Central memory CD8-positive, alpha-beta T cell (primary cell): ENCODE results near the gene SH3TC2.

ENCODE experiments used
- ATAC-seq: fragments of 150-1000 bp; cut with Tn5 transposase; replicated peaks from 2 replicates; pipeline ENCODE4 v1.10.0; 2022; ENCODE audit warnings: mild to moderate bottlenecking, moderate FRiP score, moderate number of reproducible peaks; ENCODE audit not compliant: poor library complexity, severe bottlenecking; ENCODE audit errors: extremely low read depth
- DNase-seq, 2 donors: peaks; one replicate each; pipeline ENCODE4 v3.0.0; 2021; ENCODE audit warnings: low spot score in 2 of 2
- H3K27ac Mint-ChIP-seq: one replicate; pipeline ENCODE4 v1.8.0; 2022; ENCODE audit warnings: low read depth, mild to moderate bottlenecking, moderate library complexity, mixed read lengths
- H3K27me3 Mint-ChIP-seq: one replicate; pipeline ENCODE4 v1.8.0; 2022; ENCODE audit warnings: mixed read lengths
- H3K36me3 Mint-ChIP-seq: one replicate; pipeline ENCODE4 v1.8.0; 2022; ENCODE audit warnings: mild to moderate bottlenecking, moderate library complexity, mixed read lengths; ENCODE audit not compliant: insufficient read depth
- H3K4me1 Mint-ChIP-seq: one replicate; pipeline ENCODE4 v1.8.0; 2022; ENCODE audit warnings: mixed read lengths
- H3K4me3 Mint-ChIP-seq: one replicate; pipeline ENCODE4 v1.8.0; 2022; ENCODE audit warnings: mild to moderate bottlenecking, moderate library complexity, mixed read lengths
- H3K9me3 Mint-ChIP-seq: one replicate; pipeline ENCODE4 v1.8.0; 2022; ENCODE audit warnings: mixed read lengths

Gene SH3TC2

GRCh38 chr5:148988328-148988727, 74.5 kb downstream of the SH3TC2 start:
- peaks cover 9% of the 10 kb centered on the region for H3K27me3 Mint-ChIP-seq
- no peak for ATAC-seq
- H3K27ac Mint-ChIP-seq, result no peak overlapping the region
- no peak overlapping the region for H3K4me3 Mint-ChIP-seq
- H3K9me3 Mint-ChIP-seq, result no peaks in the 10 kb centered on the region
- peaks cover 2% of the 10 kb centered on the region for H3K36me3 Mint-ChIP-seq
- DNase-seq, result no peak
- no peaks in the 10 kb centered on the region for H3K4me1 Mint-ChIP-seq

GRCh38 chr5:148986636-148987035, 76.2 kb downstream of the SH3TC2 start:
- Mint-ChIP-seq H3K9me3 (no peaks in the 10 kb centered on the region), H3K4me1 (no peaks in the 10 kb centered on the region), H3K27me3 (peaks cover 9% of the 10 kb centered on the region), H3K27ac (no peak overlapping the region), H3K4me3 (no peak overlapping the region), H3K36me3 (peaks cover 4% of the 10 kb centered on the region)
- ATAC-seq, result no peak
- DNase-seq, result no peak

- Mint-ChIP-seq H3K36me3 (peaks cover 4% of the 10 kb centered on the region), H3K27ac (no peak overlapping the region), H3K4me3 (no peak overlapping the region), H3K27me3 (peaks cover 9% of the 10 kb centered on the region), H3K9me3 (no peaks in the 10 kb centered on the region), H3K4me1 (no peaks in the 10 kb centered on the region)
- DNase-seq (no peak), ATAC-seq (no peak)
These were observed 78.5 kb downstream of the SH3TC2 start for GRCh38 chr5:148984345-148984744.

GRCh38 chr5:148981353-148981752, 81.5 kb downstream of the SH3TC2 start:
- DNase-seq (no peak), ATAC-seq (no peak)
- no peak overlapping the region for H3K27ac Mint-ChIP-seq
- no peaks in the 10 kb centered on the region for H3K4me1 Mint-ChIP-seq
- H3K4me3 Mint-ChIP-seq, result no peak overlapping the region
- no peaks in the 10 kb centered on the region for H3K9me3 Mint-ChIP-seq
- peaks cover 1% of the 10 kb centered on the region for H3K36me3 Mint-ChIP-seq
- H3K27me3 Mint-ChIP-seq, result peaks cover 20% of the 10 kb centered on the region

DNA sequence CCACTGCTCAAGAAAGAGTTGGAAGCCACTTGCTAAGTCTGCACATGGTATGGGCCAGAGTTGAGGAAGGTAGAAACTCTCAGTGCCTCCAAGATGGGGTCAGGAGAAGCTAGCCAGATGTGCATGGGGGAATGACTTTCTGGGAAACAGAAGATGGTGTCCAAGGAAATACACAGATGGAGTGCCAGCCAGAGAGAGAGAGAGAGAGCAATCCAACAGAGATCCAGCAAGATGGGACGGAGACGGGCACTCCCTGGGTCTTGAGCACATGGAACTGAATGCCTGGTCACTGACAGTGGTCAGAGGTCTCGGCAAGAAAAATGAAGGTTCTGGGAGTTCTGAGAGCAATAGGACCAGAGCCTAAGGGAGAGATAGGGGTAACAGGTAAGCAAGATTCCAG, 82.1 kb downstream of the SH3TC2 start:
- Mint-ChIP-seq H3K4me1 (no peaks in the 10 kb centered on the region), H3K27ac (no peak overlapping the region), H3K27me3 (peaks cover 20% of the 10 kb centered on the region), H3K36me3 (peaks cover 1% of the 10 kb centered on the region), H3K4me3 (no peak overlapping the region), H3K9me3 (no peaks in the 10 kb centered on the region)
- ATAC-seq, result no peak
- DNase-seq, result no peak

GRCh38 chr5:148979083-148979723, 83.7 kb downstream of the SH3TC2 start:
- Mint-ChIP-seq H3K27me3 (peaks cover 16% of the 10 kb centered on the region), H3K4me3 (no peak overlapping the region), H3K9me3 (no peaks in the 10 kb centered on the region), H3K36me3 (peaks cover 1% of the 10 kb centered on the region), H3K27ac (no peak overlapping the region), H3K4me1 (no peaks in the 10 kb centered on the region)
- DNase-seq, result no peak
- ATAC-seq, result no peak

- H3K4me3 Mint-ChIP-seq, result no peak overlapping the region
- no peaks in the 10 kb centered on the region for H3K4me1 Mint-ChIP-seq
- peaks cover 1% of the 10 kb centered on the region for H3K36me3 Mint-ChIP-seq
- DNase-seq (no peak), ATAC-seq (no peak)
- H3K9me3 Mint-ChIP-seq, result no peaks in the 10 kb centered on the region
- no peak overlapping the region for H3K27ac Mint-ChIP-seq
- peaks cover 22% of the 10 kb centered on the region for H3K27me3 Mint-ChIP-seq
These were observed 84.3 kb downstream of the SH3TC2 start for GRCh38 chr5:148978370-148979082.

- DNase-seq (no peak), ATAC-seq (no peak)
- Mint-ChIP-seq H3K4me3 (no peak overlapping the region), H3K4me1 (no peaks in the 10 kb centered on the region), H3K36me3 (no peaks in the 10 kb centered on the region), H3K27ac (no peak overlapping the region), H3K27me3 (peaks cover 34% of the 10 kb centered on the region), H3K9me3 (no peaks in the 10 kb centered on the region)
These were observed 86.1 kb downstream of the SH3TC2 start for GRCh38 chr5:148976569-148977381.

DNA sequence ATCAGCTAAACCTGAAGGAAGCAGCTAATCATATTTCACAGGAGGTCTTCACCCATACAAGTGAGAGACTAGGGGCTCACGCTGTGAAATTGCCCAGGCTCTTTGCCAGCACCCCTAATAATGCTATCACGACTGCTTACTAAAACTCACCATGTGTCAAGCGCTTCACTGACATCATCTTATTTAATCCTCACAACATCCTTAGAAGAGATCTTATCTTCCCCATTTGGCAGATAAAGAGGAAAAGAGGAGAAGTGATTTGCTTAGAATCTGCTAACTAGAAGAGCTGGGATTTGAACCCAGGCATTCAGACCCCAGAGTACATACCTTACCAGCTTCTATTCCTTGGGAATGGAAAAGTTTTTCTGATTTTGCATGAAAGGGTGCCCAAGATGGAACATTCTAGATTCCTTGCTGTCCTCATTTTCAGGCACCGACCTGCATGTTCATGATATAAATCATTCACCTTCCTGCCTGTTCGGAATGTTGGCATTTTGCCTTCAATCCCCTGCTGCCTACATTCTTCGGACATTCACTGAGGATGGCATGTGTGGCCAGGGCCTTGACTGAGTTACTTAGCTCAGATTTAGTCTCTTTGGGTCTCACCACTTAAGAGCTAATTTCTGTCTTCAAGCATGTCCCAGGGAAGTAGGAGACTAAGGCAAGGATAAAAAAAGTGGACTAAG, 88.1 kb downstream of the SH3TC2 start:
- Mint-ChIP-seq H3K4me1 (no peaks in the 10 kb centered on the region), H3K27ac (no peak overlapping the region), H3K9me3 (no peaks in the 10 kb centered on the region), H3K36me3 (no peaks in the 10 kb centered on the region), H3K27me3 (peaks cover 34% of the 10 kb centered on the region), H3K4me3 (no peak overlapping the region)
- DNase-seq (no peak), ATAC-seq (no peak)

- no peaks in the 10 kb centered on the region for H3K36me3 Mint-ChIP-seq
- no peaks in the 10 kb centered on the region for H3K4me1 Mint-ChIP-seq
- no peak overlapping the region for H3K27ac Mint-ChIP-seq
- no peaks in the 10 kb centered on the region for H3K9me3 Mint-ChIP-seq
- no peak overlapping the region for H3K4me3 Mint-ChIP-seq
- peaks cover 27% of the 10 kb centered on the region for H3K27me3 Mint-ChIP-seq
- ATAC-seq (no peak), DNase-seq (no peak)
These were observed 89.4 kb downstream of the SH3TC2 start for GRCh38 chr5:148973455-148973854.

- Mint-ChIP-seq H3K27me3 (peaks cover 23% of the 10 kb centered on the region), H3K27ac (no peak overlapping the region), H3K9me3 (no peaks in the 10 kb centered on the region), H3K4me3 (no peak overlapping the region), H3K36me3 (no peaks in the 10 kb centered on the region), H3K4me1 (no peaks in the 10 kb centered on the region)
- DNase-seq, result no peak
- no peak for ATAC-seq
These were observed 89.9 kb downstream of the SH3TC2 start for GRCh38 chr5:148972974-148973374.

DNA sequence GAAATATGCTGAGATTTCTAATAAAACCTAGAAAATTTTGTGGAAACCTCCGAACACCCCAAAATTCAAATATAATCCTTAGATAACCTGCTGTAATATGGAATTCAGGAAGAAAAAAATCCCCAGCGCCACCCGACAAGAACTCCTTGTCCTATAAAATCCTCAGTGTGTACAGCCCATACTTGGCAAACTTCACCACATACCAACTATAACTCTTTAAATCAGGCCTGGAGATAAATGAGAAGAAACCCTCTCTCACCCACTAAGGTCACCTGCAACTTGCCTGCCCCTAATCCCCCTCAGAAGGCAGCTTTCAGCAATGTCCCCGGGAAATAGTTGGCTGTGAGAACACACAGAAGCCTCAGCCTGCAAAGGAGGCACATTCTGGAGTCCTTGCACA, 90.5 kb downstream of the SH3TC2 start:
- H3K4me1 Mint-ChIP-seq, result no peaks in the 10 kb centered on the region
- no peaks in the 10 kb centered on the region for H3K36me3 Mint-ChIP-seq
- H3K9me3 Mint-ChIP-seq, result no peaks in the 10 kb centered on the region
- H3K4me3 Mint-ChIP-seq, result no peak overlapping the region
- ATAC-seq, result no peak
- no peak overlapping the region for H3K27ac Mint-ChIP-seq
- DNase-seq, result no peak
- peaks cover 23% of the 10 kb centered on the region for H3K27me3 Mint-ChIP-seq
